Astrocyte (in vitro differentiated cells and primary cell): ENCODE measurements around the gene OR5B3. TPM values are rescaled to one million over a fixed set of nuclear protein-coding genes. Genes with fewer than 3 reads are reported as not detected.

ENCODE experiments used
- DNase-seq: peaks from one replicate; pipeline ENCODE4 v3.0.0-alpha.2; 2010; ENCODE audit warnings: low read depth
- FAIRE-seq: peaks from 2 replicates; lab custom pipeline; 2011; peaks lifted over from hg19 to GRCh38; lab: Jason Lieb, UNC
- H2AFZ ChIP-seq: 2 replicates; pipeline ENCODE4 v1.6.0; 2012; ENCODE audit warnings: low read depth, low read length, inconsistent platforms
- H3K27ac ChIP-seq: 2 replicates; pipeline ENCODE4 v1.5.1; 2011; ENCODE audit warnings: low read depth, low read length, inconsistent platforms
- H3K27me3 ChIP-seq: 2 replicates; pipeline ENCODE4 v1.6.0; 2011; ENCODE audit warnings: low read length, inconsistent platforms; ENCODE audit not compliant: insufficient read depth
- H3K36me3 ChIP-seq: 2 replicates; pipeline ENCODE4 v1.5.1; 2011; ENCODE audit warnings: low read length, inconsistent platforms; ENCODE audit not compliant: insufficient read depth
- H3K4me1 ChIP-seq: 2 replicates; pipeline ENCODE4 v1.5.1; 2011; ENCODE audit warnings: low read length, inconsistent platforms; ENCODE audit not compliant: insufficient read depth
- H3K4me2 ChIP-seq: 2 replicates; pipeline ENCODE4 v1.6.0; 2012; ENCODE audit warnings: low read length, inconsistent platforms
- H3K4me3 ChIP-seq: 2 replicates; pipeline ENCODE4 v1.5.1; 2011; ENCODE audit warnings: low read depth, mild to moderate bottlenecking, low read length, inconsistent platforms; ENCODE audit not compliant: insufficient read depth
- H3K79me2 ChIP-seq: 2 replicates; pipeline ENCODE4 v1.6.0; 2012; ENCODE audit warnings: mild to moderate bottlenecking, low read length, inconsistent platforms; ENCODE audit not compliant: insufficient read depth
- H3K9ac ChIP-seq: 2 replicates; pipeline ENCODE4 v1.6.0; 2012; ENCODE audit warnings: mild to moderate bottlenecking, low read length, inconsistent platforms
- H3K9me3 ChIP-seq: 2 replicates; pipeline ENCODE4 v1.5.1; 2012; ENCODE audit warnings: low read depth, mild to moderate bottlenecking, low read length, inconsistent platforms; ENCODE audit not compliant: insufficient read depth
- H4K20me1 ChIP-seq: 2 replicates; pipeline ENCODE4 v1.6.0; 2012; ENCODE audit warnings: low read length, inconsistent platforms; ENCODE audit not compliant: insufficient read depth
- H3K27ac Mint-ChIP-seq: one replicate; pipeline ENCODE4 v1.8.0; 2021; ENCODE audit warnings: mild to moderate bottlenecking, mixed read lengths; ENCODE audit not compliant: unreplicated experiment
- H3K27me3 Mint-ChIP-seq: one replicate; pipeline ENCODE4 v1.8.0; 2021; ENCODE audit warnings: low read depth, mixed read lengths; ENCODE audit not compliant: unreplicated experiment
- H3K36me3 Mint-ChIP-seq: one replicate; pipeline ENCODE4 v1.8.0; 2021; ENCODE audit warnings: low read depth, mixed read lengths; ENCODE audit not compliant: unreplicated experiment
- H3K4me1 Mint-ChIP-seq: one replicate; pipeline ENCODE4 v1.8.0; 2021; ENCODE audit warnings: low read depth, mixed read lengths; ENCODE audit not compliant: unreplicated experiment
- H3K4me3 Mint-ChIP-seq: one replicate; pipeline ENCODE4 v1.8.0; 2021; ENCODE audit warnings: mild to moderate bottlenecking, moderate library complexity, mixed read lengths; ENCODE audit not compliant: unreplicated experiment
- H3K9me3 Mint-ChIP-seq: one replicate; pipeline ENCODE4 v1.8.0; 2021; ENCODE audit warnings: mild to moderate bottlenecking, mixed read lengths; ENCODE audit not compliant: unreplicated experiment
- EZH2 ChIP-seq: IDR thresholded peaks from 2 replicates; pipeline ENCODE4 v1.6.1; 2012; ENCODE audit warnings: mild to moderate bottlenecking, low read length, inconsistent platforms; ENCODE audit not compliant: insufficient read depth
- total RNA-seq: library from RNA; stranded (reverse); gene quantifications from 2 replicates; pipeline ENCODE4 v1.2.1, GENCODE V29; 2021
- TF ChIP-seq, protein P1 (sequence below): IDR thresholded peaks from 2 replicates; pipeline ENCODE4 v1.5.1; 2011; ENCODE audit warnings: low read depth, mild to moderate bottlenecking, inconsistent platforms, low read length, moderate library complexity; ENCODE audit not compliant: insufficient read depth

OR5B3 gene
- total RNA-seq, 1 donor from 2014 or later: not detected

GRCh38 chr11:58444300-58444699 lies 37.6 kb upstream of the OR5B3 start:
- Histone ChIP-seq H3K36me3 (no peaks in the 10 kb centered on the region), H3K27me3 (no peaks in the 10 kb centered on the region), H3K4me3 (no peak overlapping the region), H3K79me2 (no peaks in the 10 kb centered on the region), H3K4me1 (no peaks in the 10 kb centered on the region), H3K4me2 (no peak overlapping the region), H2AFZ (no peak overlapping the region), H4K20me1 (no peaks in the 10 kb centered on the region), H3K27ac (no peak overlapping the region), H3K9me3 (no peaks in the 10 kb centered on the region), H3K9ac (no peak overlapping the region)
- Mint-ChIP-seq H3K27me3 (no peaks in the 10 kb centered on the region), H3K9me3 (peaks cover 13% of the 10 kb centered on the region), H3K27ac (no peak overlapping the region), H3K4me1 (no peaks in the 10 kb centered on the region), H3K36me3 (peaks cover 2% of the 10 kb centered on the region), H3K4me3 (no peak overlapping the region)
- FAIRE-seq (no peak), DNase-seq (no peak)
- no peak for TF ChIP-seq EZH2
- TF ChIP-seq, protein P1, sequence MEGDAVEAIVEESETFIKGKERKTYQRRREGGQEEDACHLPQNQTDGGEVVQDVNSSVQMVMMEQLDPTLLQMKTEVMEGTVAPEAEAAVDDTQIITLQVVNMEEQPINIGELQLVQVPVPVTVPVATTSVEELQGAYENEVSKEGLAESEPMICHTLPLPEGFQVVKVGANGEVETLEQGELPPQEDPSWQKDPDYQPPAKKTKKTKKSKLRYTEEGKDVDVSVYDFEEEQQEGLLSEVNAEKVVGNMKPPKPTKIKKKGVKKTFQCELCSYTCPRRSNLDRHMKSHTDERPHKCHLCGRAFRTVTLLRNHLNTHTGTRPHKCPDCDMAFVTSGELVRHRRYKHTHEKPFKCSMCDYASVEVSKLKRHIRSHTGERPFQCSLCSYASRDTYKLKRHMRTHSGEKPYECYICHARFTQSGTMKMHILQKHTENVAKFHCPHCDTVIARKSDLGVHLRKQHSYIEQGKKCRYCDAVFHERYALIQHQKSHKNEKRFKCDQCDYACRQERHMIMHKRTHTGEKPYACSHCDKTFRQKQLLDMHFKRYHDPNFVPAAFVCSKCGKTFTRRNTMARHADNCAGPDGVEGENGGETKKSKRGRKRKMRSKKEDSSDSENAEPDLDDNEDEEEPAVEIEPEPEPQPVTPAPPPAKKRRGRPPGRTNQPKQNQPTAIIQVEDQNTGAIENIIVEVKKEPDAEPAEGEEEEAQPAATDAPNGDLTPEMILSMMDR: no peak

- FAIRE-seq (no peak), DNase-seq (no peak)
- Histone ChIP-seq H3K4me1 (no peaks in the 10 kb centered on the region), H3K4me2 (no peak within 1 kb of the TSS), H3K9me3 (no peaks in the 10 kb centered on the region), H3K27ac (no peak within 1 kb of the TSS), H3K79me2 (no peaks in the 10 kb centered on the region), H3K4me3 (no peak within 1 kb of the TSS), H3K36me3 (no peaks in the 10 kb centered on the region), H2AFZ (no peak within 1 kb of the TSS), H4K20me1 (no peaks in the 10 kb centered on the region), H3K9ac (no peak within 1 kb of the TSS), H3K27me3 (no peaks in the 10 kb centered on the region)
- TF ChIP-seq EZH2: no peak
- Mint-ChIP-seq H3K9me3 (peaks cover 10% of the 10 kb centered on the region), H3K27me3 (no peaks in the 10 kb centered on the region), H3K36me3 (peaks cover 2% of the 10 kb centered on the region), H3K4me3 (no peak within 1 kb of the TSS), H3K27ac (no peak within 1 kb of the TSS), H3K4me1 (no peaks in the 10 kb centered on the region)
Observed at GRCh38 chr11:58442136-58442535, 35.5 kb upstream of the OR5B3 start, which contains the start of gene OR5B12. Gene OR5B12 (minus strand): TSS chr11:58442236. CDS start chr11:58440151, 2,085 bp downstream.

- Histone ChIP-seq H4K20me1 (no peaks in the 10 kb centered on the region), H3K27me3 (no peaks in the 10 kb centered on the region), H3K4me1 (no peaks in the 10 kb centered on the region), H3K36me3 (no peaks in the 10 kb centered on the region), H3K27ac (no peak overlapping the region), H3K79me2 (no peaks in the 10 kb centered on the region), H3K4me3 (no peak overlapping the region), H2AFZ (no peak overlapping the region), H3K9me3 (no peaks in the 10 kb centered on the region), H3K4me2 (no peak overlapping the region), H3K9ac (no peak overlapping the region)
- FAIRE-seq: no peak
- no peaks in the 10 kb centered on the region for H3K27me3 Mint-ChIP-seq
- DNase-seq: no peak
- H3K4me3 Mint-ChIP-seq: no peak overlapping the region
- no peaks in the 10 kb centered on the region for H3K4me1 Mint-ChIP-seq
- TF ChIP-seq, protein P1: no peak
- TF ChIP-seq EZH2: no peak
- no peak overlapping the region for H3K27ac Mint-ChIP-seq
- H3K9me3 Mint-ChIP-seq: peaks cover 2% of the 10 kb centered on the region
- H3K36me3 Mint-ChIP-seq: no peaks in the 10 kb centered on the region
Observed at GRCh38 chr11:58438486-58438885, 31.8 kb upstream of the OR5B3 start.
